Measurements from ENCODE around the gene KCNJ6. TPM values are rescaled to one million over a fixed set of nuclear protein-coding genes. Genes with fewer than 3 reads are reported as not detected.

KCNJ6 gene
- total RNA-seq, 4 donors from 2014 or later: 0.62 TPM; not detected in 3

DNA sequence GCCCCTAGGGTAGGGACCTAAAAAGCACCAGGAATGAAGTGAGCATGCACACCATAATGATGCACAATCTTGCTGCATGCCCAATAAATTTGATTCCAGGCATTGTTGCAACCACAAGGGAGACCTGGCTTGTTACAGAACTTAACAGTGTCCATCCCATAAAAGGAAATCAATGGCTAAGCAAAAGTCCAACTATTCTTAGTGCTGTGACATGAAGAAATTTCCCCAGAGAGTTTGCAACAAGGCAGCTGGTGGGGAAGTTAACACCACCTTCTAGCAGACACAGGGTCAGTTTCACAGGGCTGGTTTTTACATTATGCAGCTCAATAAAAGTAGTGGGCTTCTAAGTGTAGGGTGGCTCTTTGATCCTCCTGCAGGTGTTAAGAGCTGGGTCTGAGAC is 221.1 kb downstream of the KCNJ6 start:
- TF ChIP-seq CTCF (IDR thresholded peaks at IDR 0.05): no peak
- TF ChIP-seq POLR2A (IDR thresholded peaks at IDR 0.05): no peak
- Histone ChIP-seq H3K36me3 (no peaks in the 10 kb centered on the region), H3K4me3 (no peak overlapping the region), H3K27me3 (no peaks in the 10 kb centered on the region), H3K4me1 (no peaks in the 10 kb centered on the region), H3K27ac (no peak overlapping the region), H3K9me3 (no peaks in the 10 kb centered on the region)
- no peak for DNase-seq
- intact Hi-C loops (cut with DNase I; ENCODE audit: low total_unique reads): no loop called here

DNA sequence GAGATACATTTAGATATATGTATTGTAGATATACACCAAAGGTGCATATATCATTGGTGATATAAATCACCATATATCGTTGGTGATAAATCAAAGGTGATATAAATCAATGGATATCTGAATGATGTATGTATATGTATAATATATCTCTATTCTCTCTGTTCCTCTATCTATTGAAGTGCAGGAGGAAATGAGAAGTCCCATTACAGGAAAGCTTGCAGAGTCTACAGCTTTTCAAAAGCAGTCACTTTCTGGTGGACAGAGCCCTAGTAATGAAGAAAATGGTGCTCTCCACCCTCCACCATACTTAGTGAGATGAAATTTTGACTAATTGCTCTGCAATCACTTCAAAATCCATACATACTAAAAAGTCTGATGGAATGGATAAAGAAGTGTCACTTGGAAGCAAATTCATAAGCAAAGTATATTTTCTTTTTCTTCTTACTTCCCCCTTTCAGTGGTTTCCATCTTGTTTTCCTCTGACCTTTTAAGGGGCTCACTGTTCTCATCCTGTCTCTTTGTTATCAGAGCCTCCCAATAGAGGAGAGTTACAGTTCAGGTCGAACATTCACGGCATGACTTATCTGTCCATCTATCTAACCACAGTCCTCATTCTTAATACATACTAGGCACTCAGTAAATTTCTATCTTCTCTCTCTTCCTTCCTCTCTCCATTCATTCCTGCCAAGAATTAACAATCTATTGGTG is 227.2 kb downstream of the KCNJ6 start:
- H3K9me3 ChIP-seq: no peaks in the 10 kb centered on the region
- TF ChIP-seq CTCF (IDR thresholded peaks at IDR 0.05): no peak
- TF ChIP-seq POLR2A (IDR thresholded peaks at IDR 0.05): no peak
- no peak overlapping the region for H3K27ac ChIP-seq
- H3K27me3 ChIP-seq: no peaks in the 10 kb centered on the region
- no peaks in the 10 kb centered on the region for H3K4me1 ChIP-seq
- no peaks in the 10 kb centered on the region for H3K36me3 ChIP-seq
- no peak overlapping the region for H3K4me3 ChIP-seq
- no peak for DNase-seq
- intact Hi-C loops (cut with DNase I; ENCODE audit: low total_unique reads): no loop called here

GRCh38 chr21:37686991-37687810 is 229.1 kb downstream of the KCNJ6 start:
- H3K4me3 ChIP-seq: no peak overlapping the region
- H3K4me1 ChIP-seq: no peaks in the 10 kb centered on the region
- no peaks in the 10 kb centered on the region for H3K36me3 ChIP-seq
- TF ChIP-seq CTCF (IDR thresholded peaks at IDR 0.05) (no peak), POLR2A (IDR thresholded peaks at IDR 0.05) (no peak)
- intact Hi-C loops (cut with DNase I; ENCODE audit: low total_unique reads): no loop called here
- peak overlapping the region; percentile 38 to 64 for H3K27ac ChIP-seq
- peak; percentile 30 to 31 for DNase-seq
- no peaks in the 10 kb centered on the region for H3K27me3 ChIP-seq
- H3K9me3 ChIP-seq: no peaks in the 10 kb centered on the region

DNA sequence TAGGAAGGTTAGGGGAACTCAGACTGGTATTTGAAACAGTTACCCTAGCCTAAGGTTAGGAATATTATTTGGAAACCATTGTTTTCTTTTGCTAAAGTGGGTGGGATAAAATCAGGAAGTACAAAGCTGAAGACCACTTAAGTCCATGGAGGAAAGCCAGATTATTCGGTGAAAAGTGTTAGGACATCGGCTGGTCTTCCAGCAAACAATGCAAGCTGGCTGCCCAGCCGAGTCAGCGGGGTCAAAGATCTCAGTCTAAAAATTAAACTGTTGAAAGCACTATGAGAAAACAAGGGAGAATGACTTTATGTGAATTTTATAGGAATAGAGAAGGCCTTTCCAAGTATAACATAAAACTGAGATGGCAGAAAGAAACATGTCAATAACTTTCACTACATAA is 231.7 kb downstream of the KCNJ6 start:
- Histone ChIP-seq H3K4me1 (no peaks in the 10 kb centered on the region), H3K27ac (no peak overlapping the region)
- intact Hi-C loops (cut with DNase I; ENCODE audit: low total_unique reads): no loop called here

More for the DNA sequence above, 231.7 kb downstream of the KCNJ6 start:
- DNase-seq: no peak
- Histone ChIP-seq H3K4me3 (no peak overlapping the region), H3K36me3 (no peaks in the 10 kb centered on the region), H3K9me3 (no peaks in the 10 kb centered on the region), H3K27me3 (no peaks in the 10 kb centered on the region)
- TF ChIP-seq CTCF (IDR thresholded peaks at IDR 0.05) (no peak), POLR2A (IDR thresholded peaks at IDR 0.05) (no peak)

Data from uterus (tissue), 4 donors.